WTC11 (cell line): ENCODE data around the gene PHYHIPL.

ENCODE experiments used
- CREB1 ChIP-seq: sonication (generic); formaldehyde crosslinking; IDR thresholded peaks from 2 replicates; pipeline ENCODE4 v1.8.0; 2023; ENCODE audit warnings: mild to moderate bottlenecking, missing genetic modification reagents
- CTCF ChIP-seq: fragments of 200-600 bp; IDR thresholded peaks from 2 replicates; pipeline ENCODE4 v1.8.0; 2022; ENCODE audit warnings: antibody characterized with exemption
- E2F5 ChIP-seq: sonication (generic); formaldehyde crosslinking; IDR thresholded peaks from 2 replicates; pipeline ENCODE4 v1.8.1; 2022; ENCODE audit warnings: mild to moderate bottlenecking, moderate library complexity, missing genetic modification reagents
- FOXP4 ChIP-seq: sonication (generic); formaldehyde crosslinking; IDR thresholded peaks from 2 replicates; pipeline ENCODE4 v1.8.0; 2022; ENCODE audit warnings: mild to moderate bottlenecking, missing genetic modification reagents
- MAX ChIP-seq: sonication (generic); formaldehyde crosslinking; IDR thresholded peaks from 2 replicates; pipeline ENCODE4 v1.8.0; 2022; ENCODE audit warnings: mild to moderate bottlenecking, missing genetic modification reagents
- MXD4 ChIP-seq: fragments of 250-450 bp; sonication (Bioruptor Pico); IDR thresholded peaks from 2 replicates; pipeline ENCODE4 v1.8.0; 2021; ENCODE audit warnings: mild to moderate bottlenecking, moderate library complexity, borderline replicate concordance
- NR3C1 ChIP-seq: sonication (generic); formaldehyde crosslinking; conservative IDR thresholded peaks from 2 replicates; pipeline ENCODE4 v1.8.1; 2023; ENCODE audit warnings: low read depth, mild to moderate bottlenecking, missing genetic modification reagents
- RELA ChIP-seq: sonication (generic); formaldehyde crosslinking; IDR thresholded peaks from 2 replicates; pipeline ENCODE4 v1.8.1; 2022; ENCODE audit warnings: missing genetic modification reagents, mild to moderate bottlenecking, borderline replicate concordance
- TCF7 ChIP-seq: sonication (generic); formaldehyde crosslinking; IDR thresholded peaks from 2 replicates; pipeline ENCODE4 v1.8.0; 2022; ENCODE audit warnings: mild to moderate bottlenecking, low read depth, missing genetic modification reagents, moderate library complexity
- TEAD1 ChIP-seq: sonication (generic); formaldehyde crosslinking; IDR thresholded peaks from 2 replicates; pipeline ENCODE4 v1.8.0; 2022; ENCODE audit warnings: mild to moderate bottlenecking, missing genetic modification reagents
- USF1 ChIP-seq: sonication (generic); formaldehyde crosslinking; IDR thresholded peaks from 2 replicates; pipeline ENCODE4 v1.8.0; 2022; ENCODE audit warnings: mild to moderate bottlenecking, missing genetic modification reagents
- ZBTB21 ChIP-seq: sonication (generic); formaldehyde crosslinking; IDR thresholded peaks from 2 replicates; pipeline ENCODE4 v1.8.1; 2023; ENCODE audit warnings: mild to moderate bottlenecking, missing genetic modification reagents, borderline replicate concordance
- ZNF121 ChIP-seq: sonication (generic); formaldehyde crosslinking; IDR thresholded peaks from 2 replicates; pipeline ENCODE4 v1.8.0; 2023; ENCODE audit warnings: missing genetic modification reagents
- ZNF416 ChIP-seq: fragments of 250-450 bp; sonication (Bioruptor Pico); IDR thresholded peaks from 2 replicates; pipeline ENCODE4 v1.9.0; 2021; ENCODE audit warnings: mild to moderate bottlenecking, inconsistent platforms

GRCh38 chr10:59236064-59236697 is 59.7 kb downstream of the PHYHIPL start:
- TF ChIP-seq CREB1 (CRISPR knock-in tag) (no peak), CTCF (no peak), TCF7 (CRISPR knock-in tag) (no peak), FOXP4 (no peak), ZBTB21 (CRISPR knock-in tag) (no peak), RELA (CRISPR knock-in tag) (no peak), TEAD1 (no peak), E2F5 (CRISPR knock-in tag) (no peak), USF1 (no peak), ZNF121 (CRISPR knock-in tag) (no peak), MAX (CRISPR knock-in tag) (no peak), ZNF416 (no peak), NR3C1 (CRISPR knock-in tag) (no peak), MXD4 (CRISPR knock-in tag) (no peak)
